Sigmoid colon (tissue), 7 donors: Measurements from ENCODE around the gene RPP30. TPM values are rescaled to one million over a fixed set of nuclear protein-coding genes. Genes with fewer than 3 reads are reported as not detected.
"Not testable (repeated sequence)": the region's sequence is repeated elsewhere in the genome, so short reads cannot be mapped to it uniquely, and the experiment has no call there.

ENCODE experiments used
- DNase-seq: peaks from one replicate; pipeline ENCODE4 v3.0.0-alpha.2; 2019
- H3K27ac ChIP-seq, 4 donors: fragments of 200-600 bp; sonication (generic); one replicate each; pipeline ENCODE4 v1.5.1; 2016 to 2019; ENCODE audit warnings: mild to moderate bottlenecking in 1 of 4
- H3K27me3 ChIP-seq, 3 donors: fragments of 200-600 bp; sonication (generic); one replicate each; pipeline ENCODE4 v1.5.1; 2019; ENCODE audit warnings: mild to moderate bottlenecking in 1 of 3
- H3K36me3 ChIP-seq, 4 donors: fragments of 200-600 bp; sonication (generic); one replicate each; pipeline ENCODE4 v1.5.1; 2016 to 2019
- H3K4me1 ChIP-seq, 4 donors: fragments of 200-600 bp; sonication (generic); one replicate each; pipeline ENCODE4 v1.5.1; 2017 to 2019
- H3K4me3 ChIP-seq, 4 donors: fragments of 200-600 bp; sonication (generic); one replicate each; pipeline ENCODE4 v1.5.1; 2017 to 2019; ENCODE audit warnings: mild to moderate bottlenecking in 2 of 4, moderate library complexity in 1 of 4
- H3K9me3 ChIP-seq, 4 donors: fragments of 200-600 bp in 3 of 4; sonication (generic) in 3 of 4; one replicate each; pipeline versions ENCODE4 v1.5.1 to v1.6.1; 2013 to 2019
- EP300 ChIP-seq, 4 donors: sonication (generic); formaldehyde crosslinking; IDR thresholded peaks; one replicate each; pipeline ENCODE4 v1.6.1; 2017; ENCODE audit warnings: antibody characterized with exemption in 4 of 4
- POLR2A ChIP-seq, 2 donors: fragments of 450-650 bp; IDR thresholded peaks; one replicate each; pipeline ENCODE4 v1.6.1; 2016; ENCODE audit warnings: antibody characterized with exemption in 2 of 2, mild to moderate bottlenecking in 2 of 2, moderate library complexity in 2 of 2
- POLR2AphosphoS5 ChIP-seq, 4 donors: sonication (generic); formaldehyde crosslinking; IDR thresholded peaks; one replicate each; pipeline ENCODE4 v1.6.1; 2017; ENCODE audit warnings: antibody characterized with exemption in 4 of 4
- WGBS, 2 donors: extraction: QIAGEN DNeasy Blood & Tissue Kit; methylation state at CpG; one replicate each; pipeline ENCODE4 v1.1.7; 2013; 5-methylcytosine and 5-hydroxymethylcytosine counted together
- intact Hi-C: fragments of 100-400 bp; cut with DNase I; formaldehyde crosslinking; loops from one replicate; pipeline ENCODE4 v1.15.1; 2023
- polyA plus RNA-seq, 3 donors: library from polyadenylated mRNA; stranded (reverse); fragments of 200-250 nt; gene quantifications; one replicate each; pipeline ENCODE4 v1.2.3, GENCODE V29; 2013
- total RNA-seq, 4 donors: library from RNA; depleted of rRNA; stranded (reverse); fragments of >200 nt; gene quantifications; one replicate each; pipeline ENCODE4 v1.1.0, GENCODE V29; 2016
- TF ChIP-seq, protein P1 (sequence below), 4 experiments: fragments of 450-650 bp in 3 of 4; fragments of 200-600 bp in 1 of 4; IDR thresholded peaks; one replicate each; pipeline ENCODE4 v1.5.1; 2016 to 2019; ENCODE audit warnings: antibody characterized with exemption in 4 of 4, mild to moderate bottlenecking in 3 of 4, moderate library complexity in 2 of 4
- donor health status: healthy with polysubstance abuse.
- donor health status: Bipolar disorder and iron deficiency.
- donor health status: healthy.

The RPP30 gene
- total and polyA plus RNA-seq, 7 donors: 14.7 to 41.3 (median 29.6) TPM

DNA sequence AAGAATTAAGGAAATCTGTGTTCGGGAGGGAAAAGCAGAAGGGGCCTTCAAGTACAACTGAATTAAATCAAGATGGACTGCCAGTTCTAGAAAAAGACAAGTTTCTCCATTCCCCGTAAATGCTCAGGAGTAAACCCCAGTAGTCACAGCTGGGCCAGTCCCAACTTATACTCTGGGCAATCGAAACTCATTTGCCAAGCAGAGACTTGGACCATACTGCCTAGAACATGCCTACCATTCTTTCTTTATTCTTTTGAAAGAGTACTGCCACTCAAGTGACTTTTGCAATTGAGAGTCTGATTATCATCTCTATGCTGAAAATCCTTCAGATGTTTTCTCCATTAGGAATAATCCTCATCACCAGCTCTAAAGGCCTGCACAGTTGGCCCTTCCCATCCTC lies 21.4 kb downstream of the RPP30 start:
- no peak for DNase-seq
- intact Hi-C loops: no loop called here
- peaks cover 0 to 93% (median 13%) of the 10 kb centered on the region in 4 donors for H3K36me3 ChIP-seq
- H3K4me3 ChIP-seq: no peak overlapping the region
- whole genome bisulfite sequencing, 2 donors: 99% methylated on average over 3 of the region's 3 CpGs
- no peak overlapping the region for H3K27ac ChIP-seq
- no peaks in the 10 kb centered on the region for H3K9me3 ChIP-seq
- no peaks in the 10 kb centered on the region for H3K27me3 ChIP-seq
- H3K4me1 ChIP-seq: no peaks in the 10 kb centered on the region
- TF ChIP-seq, protein P1, sequence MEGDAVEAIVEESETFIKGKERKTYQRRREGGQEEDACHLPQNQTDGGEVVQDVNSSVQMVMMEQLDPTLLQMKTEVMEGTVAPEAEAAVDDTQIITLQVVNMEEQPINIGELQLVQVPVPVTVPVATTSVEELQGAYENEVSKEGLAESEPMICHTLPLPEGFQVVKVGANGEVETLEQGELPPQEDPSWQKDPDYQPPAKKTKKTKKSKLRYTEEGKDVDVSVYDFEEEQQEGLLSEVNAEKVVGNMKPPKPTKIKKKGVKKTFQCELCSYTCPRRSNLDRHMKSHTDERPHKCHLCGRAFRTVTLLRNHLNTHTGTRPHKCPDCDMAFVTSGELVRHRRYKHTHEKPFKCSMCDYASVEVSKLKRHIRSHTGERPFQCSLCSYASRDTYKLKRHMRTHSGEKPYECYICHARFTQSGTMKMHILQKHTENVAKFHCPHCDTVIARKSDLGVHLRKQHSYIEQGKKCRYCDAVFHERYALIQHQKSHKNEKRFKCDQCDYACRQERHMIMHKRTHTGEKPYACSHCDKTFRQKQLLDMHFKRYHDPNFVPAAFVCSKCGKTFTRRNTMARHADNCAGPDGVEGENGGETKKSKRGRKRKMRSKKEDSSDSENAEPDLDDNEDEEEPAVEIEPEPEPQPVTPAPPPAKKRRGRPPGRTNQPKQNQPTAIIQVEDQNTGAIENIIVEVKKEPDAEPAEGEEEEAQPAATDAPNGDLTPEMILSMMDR (IDR thresholded peaks at IDR 0.05): no peak
- no peak for TF ChIP-seq EP300 (IDR thresholded peaks at IDR 0.05)
- no peak for TF ChIP-seq POLR2A (IDR thresholded peaks at IDR 0.05)
- TF ChIP-seq POLR2AphosphoS5 (IDR thresholded peaks at IDR 0.05): no peak

DNA sequence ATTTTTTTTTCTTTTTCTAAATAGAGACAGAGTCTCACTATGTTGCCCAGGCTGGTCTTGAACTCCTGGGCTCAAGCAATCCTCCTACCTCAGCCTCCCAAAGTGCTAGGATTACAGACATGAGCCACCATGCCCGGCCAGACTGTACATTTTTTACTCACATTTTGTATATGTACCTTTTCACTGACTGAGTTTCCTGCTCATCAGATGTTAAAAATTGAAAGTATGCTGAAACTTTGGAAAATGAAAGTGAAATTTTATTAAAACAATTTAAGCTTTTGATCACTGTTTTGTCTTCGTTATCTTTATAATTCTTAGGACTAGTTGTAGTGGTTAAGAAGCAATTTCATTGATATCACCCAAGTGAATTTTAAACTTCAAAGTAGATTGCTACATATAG lies 25.1 kb downstream of the RPP30 start:
- 65 to 78% methylated on average over 2 of the region's 2 CpGs for WGBS, 2 donors
- H3K9me3 ChIP-seq, H3K27ac ChIP-seq, DNase-seq, H3K4me3 ChIP-seq, H3K27me3 ChIP-seq, H3K4me1 ChIP-seq, intact Hi-C loops: not testable (repeated sequence)
- peaks cover 0 to 82% (median 14%) of the 10 kb centered on the region in 4 donors for H3K36me3 ChIP-seq

DNA sequence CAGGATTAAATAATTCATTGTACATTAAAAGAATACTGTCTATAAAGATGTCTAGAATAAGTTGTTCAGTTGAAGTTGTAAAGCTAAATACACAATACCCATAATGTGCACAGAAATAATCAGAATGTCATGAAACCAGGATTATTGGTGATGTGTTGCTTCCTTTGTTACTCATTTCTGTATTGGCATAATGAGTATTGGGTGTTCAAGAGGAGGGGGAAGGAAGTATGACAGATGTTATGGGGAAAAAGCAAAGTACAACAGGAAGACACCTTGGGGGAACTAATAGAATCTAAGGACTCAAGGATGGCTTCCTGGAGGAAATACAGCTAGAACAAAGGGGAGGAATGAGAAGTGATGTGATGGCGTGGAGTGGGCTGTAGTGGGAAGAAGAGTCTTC lies 34.2 kb downstream of the RPP30 start:
- no peaks in the 10 kb centered on the region for H3K9me3 ChIP-seq
- H3K27ac ChIP-seq: no peak overlapping the region
- WGBS, 2 donors: 93 to 98% methylated on average over 1 of the region's 1 CpG
- DNase-seq: no peak
- TF ChIP-seq POLR2A (IDR thresholded peaks at IDR 0.05) (no peak), POLR2AphosphoS5 (IDR thresholded peaks at IDR 0.05) (no peak), EP300 (IDR thresholded peaks at IDR 0.05) (no peak)
- TF ChIP-seq, protein P1 (IDR thresholded peaks at IDR 0.05): no peak
- H3K4me3 ChIP-seq: no peak overlapping the region
- H3K4me1 ChIP-seq: no peaks in the 10 kb centered on the region
- no peaks in the 10 kb centered on the region for H3K27me3 ChIP-seq
- intact Hi-C loops: no loop called here
- H3K36me3 ChIP-seq: peaks cover 0 to 32% (median 3%) of the 10 kb centered on the region in 4 donors

DNA sequence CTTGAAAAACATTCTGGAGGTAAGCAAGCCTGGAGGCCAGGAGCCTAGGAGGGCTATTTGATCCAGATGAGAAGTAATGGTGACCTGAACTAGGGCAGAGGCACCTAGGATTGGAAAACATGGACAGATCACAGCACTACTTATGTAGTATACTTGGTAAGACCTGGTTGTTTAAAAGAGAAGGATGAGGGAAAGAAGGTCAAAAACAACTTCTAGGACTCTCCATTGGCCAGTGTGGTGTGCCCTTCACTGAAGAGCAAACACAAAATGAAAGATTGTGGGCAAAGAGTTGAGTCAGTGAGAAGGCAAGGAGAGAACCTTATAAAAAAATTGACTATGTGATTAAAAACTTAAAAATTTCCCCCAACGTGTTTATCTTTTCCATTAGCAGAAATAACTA lies 34.8 kb downstream of the RPP30 start:
- no peaks in the 10 kb centered on the region for H3K9me3 ChIP-seq
- TF ChIP-seq POLR2AphosphoS5 (IDR thresholded peaks at IDR 0.05): no peak
- no peak for TF ChIP-seq EP300 (IDR thresholded peaks at IDR 0.05)
- H3K27me3 ChIP-seq: no peaks in the 10 kb centered on the region
- 77 to 91% methylated on average over 1 of the region's 1 CpG for WGBS, 2 donors
- H3K27ac ChIP-seq: no peak overlapping the region
- peaks cover 0 to 26% (median 2%) of the 10 kb centered on the region in 4 donors for H3K36me3 ChIP-seq
- H3K4me3 ChIP-seq: no peak overlapping the region
- intact Hi-C loops: no loop called here
- peaks cover 0 to 3% (median under 1%) of the 10 kb centered on the region in 4 donors for H3K4me1 ChIP-seq
- DNase-seq: no peak

DNA sequence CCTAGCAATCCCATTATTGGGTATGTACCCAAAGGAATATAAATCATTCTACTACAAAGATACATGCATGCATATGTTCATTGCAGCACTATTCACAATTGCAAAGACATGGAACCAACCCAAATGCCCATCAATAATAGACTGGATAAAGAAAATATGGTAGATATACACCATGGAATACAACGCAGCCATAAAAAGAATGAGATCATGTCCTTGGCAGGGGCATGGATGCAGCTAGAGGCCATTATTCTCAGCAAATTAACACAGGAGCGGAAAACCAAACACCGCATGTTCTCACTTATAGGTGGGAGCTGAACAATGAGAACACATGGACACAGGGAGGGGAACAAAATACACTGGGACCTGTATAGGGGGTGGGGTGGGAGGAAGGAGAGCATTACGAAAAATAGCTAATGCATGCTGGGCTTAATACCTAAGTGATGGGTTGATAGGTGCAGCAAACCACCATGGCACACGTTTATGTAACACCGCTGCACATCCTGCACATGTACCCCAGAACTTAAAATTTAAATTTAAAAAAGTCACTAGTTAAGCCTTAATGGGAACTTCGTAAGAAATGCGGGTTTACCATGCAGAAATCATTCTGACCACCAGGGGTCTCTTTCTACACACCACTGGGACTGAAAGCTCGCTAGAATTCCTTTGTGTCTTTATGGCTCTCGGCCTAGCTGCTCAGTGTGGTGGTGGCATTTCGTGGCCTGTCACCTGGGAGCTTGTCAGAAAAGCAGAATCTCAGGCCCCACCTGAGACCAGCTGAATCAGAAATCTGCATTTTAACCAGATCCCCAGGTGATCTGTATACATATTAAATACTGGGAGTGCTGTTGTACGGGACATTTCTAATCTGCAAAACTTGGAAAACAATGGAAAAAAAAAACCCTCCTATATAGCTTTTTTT lies 39.6 kb downstream of the RPP30 start:
- 39 to 42% methylated on average over 12 of the region's 12 CpGs for WGBS, 2 donors
- DNase-seq: no peak
- Histone ChIP-seq H3K4me1 (peaks cover 0 to 7% (median 2%) of the 10 kb centered on the region in 4 donors), H3K4me3 (no peak overlapping the region), H3K27ac (no peak overlapping the region), H3K27me3 (no peaks in the 10 kb centered on the region), H3K36me3 (no peaks in the 10 kb centered on the region), H3K9me3 (no peaks in the 10 kb centered on the region)
- intact Hi-C loops: loop anchor here (1.0 kb wide), 1 partner anchor 340 kb away; no protein-coding TSS in a partner anchor
- TF ChIP-seq POLR2AphosphoS5 (IDR thresholded peaks at IDR 0.05): no peak
- no peak for TF ChIP-seq POLR2A (IDR thresholded peaks at IDR 0.05)
- TF ChIP-seq, protein P1 (IDR thresholded peaks at IDR 0.05): peak; percentile 52 to 85 (median 64)
- TF ChIP-seq EP300 (IDR thresholded peaks at IDR 0.05): no peak
